Femur (tissue), 1 donor: ENCODE measurements around the gene GFOD2.

Source experiments
- DNase-seq: peaks from one replicate; pipeline ENCODE4 v3.0.0-alpha.2; 2017

Gene GFOD2

DNA sequence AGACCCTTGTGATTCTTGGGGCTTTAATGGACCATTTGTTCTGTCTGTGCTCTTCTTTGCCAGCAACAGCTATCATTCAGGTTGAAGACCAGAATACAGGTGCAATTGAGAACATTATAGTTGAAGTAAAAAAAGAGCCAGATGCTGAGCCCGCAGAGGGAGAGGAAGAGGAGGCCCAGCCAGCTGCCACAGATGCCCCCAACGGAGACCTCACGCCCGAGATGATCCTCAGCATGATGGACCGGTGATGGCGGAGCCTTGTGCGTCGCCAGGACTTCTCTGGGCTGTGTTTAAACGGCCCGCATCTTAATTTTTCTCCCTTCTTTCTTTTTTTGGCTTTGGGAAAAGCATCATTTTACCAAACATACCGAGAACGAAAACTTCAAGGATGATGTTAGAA is 81.5 kb downstream of the GFOD2 start:
- no peak for DNase-seq

DNA sequence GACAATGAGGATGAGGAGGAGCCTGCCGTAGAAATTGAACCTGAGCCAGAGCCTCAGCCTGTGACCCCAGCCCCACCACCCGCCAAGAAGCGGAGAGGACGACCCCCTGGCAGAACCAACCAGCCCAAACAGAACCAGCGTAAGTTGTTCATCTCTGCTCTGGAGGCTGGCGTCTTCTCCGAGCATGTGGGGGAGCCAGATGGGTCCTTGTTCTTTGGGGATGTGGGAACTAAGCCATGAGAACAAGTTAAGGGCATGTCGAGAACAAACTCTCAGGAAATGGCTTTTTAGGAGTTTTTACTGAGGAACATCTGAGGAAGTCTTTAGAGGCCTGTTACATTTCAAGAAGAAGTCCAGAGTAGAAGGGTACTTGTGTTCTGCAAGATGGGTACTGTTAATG is 82.4 kb downstream of the GFOD2 start:
- DNase-seq, result no peak

DNA sequence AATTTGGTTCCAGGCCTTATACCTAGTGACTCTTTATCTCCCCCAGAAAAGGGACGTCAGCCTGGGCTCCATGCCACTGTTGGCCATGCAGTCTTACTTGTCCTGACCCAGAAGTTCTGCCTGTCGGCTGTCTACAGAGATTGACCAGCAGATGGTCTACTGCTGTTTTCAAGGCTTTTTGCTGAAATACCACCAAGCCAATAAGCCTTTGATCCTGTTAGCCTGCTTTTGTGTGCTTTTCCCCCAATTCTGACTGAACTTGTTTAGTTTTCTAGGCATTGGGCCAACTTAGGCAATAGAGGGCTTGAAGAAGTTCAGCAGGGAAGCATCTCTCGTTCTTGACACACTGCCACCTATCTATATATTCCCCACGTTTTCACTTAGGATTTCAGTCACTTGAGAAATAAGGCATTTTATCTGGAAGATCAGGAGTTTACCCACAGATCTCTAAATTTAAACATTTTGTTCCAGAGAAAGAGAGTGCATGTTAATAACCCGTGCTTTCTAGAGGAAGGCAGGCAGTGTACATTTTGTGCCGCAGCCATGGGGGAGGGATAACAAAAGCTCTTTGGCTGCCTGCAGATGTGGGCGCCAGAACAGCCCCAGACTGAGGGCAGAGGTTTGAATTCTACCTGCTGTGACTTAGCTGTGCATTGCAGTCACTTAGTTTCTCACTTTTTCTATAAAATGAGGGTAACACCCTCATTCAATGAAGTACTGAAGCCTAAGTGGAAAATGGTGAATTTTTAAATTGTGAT is 86.5 kb downstream of the GFOD2 start:
- no peak for DNase-seq

DNA sequence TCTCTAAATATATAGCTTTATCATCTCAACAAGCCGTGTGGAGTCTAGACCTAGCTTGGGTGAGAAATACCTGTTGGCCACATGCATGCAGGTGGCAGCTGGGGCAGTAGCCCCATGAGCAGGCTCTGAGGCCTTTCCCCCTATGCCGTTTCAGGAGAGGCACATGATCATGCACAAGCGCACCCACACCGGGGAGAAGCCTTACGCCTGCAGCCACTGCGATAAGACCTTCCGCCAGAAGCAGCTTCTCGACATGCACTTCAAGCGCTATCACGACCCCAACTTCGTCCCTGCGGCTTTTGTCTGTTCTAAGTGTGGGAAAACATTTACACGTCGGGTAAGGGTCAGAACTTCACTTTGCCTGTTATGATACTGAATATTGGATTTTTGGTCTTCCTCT is 90.9 kb downstream of the GFOD2 start:
- DNase-seq, result no peak
